Measurements from ENCODE around the gene IL1RL1. TPM values are rescaled to one million over a fixed set of nuclear protein-coding genes. Genes with fewer than 3 reads are reported as not detected.

IL1RL1 gene
- total RNA-seq, 1 donor from 2014 or later, result not detected

DNA sequence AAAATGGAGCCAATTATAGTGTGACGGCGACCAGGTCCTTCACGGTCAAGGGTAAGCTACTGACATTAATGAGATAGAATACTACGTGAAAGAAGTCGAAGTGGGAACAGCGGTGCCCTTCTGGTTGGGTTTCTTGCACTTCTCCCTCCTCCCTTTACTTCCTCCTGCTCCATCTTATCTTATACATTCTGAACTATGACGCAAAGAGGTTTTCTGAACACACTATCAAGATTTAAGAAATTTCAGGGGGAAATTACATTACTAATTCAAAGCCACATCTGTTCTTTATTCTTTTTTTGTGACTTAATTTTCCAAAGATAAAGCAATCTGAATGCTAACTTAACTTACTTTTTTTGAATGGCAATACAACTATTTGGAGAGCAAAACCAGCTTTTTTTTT, 29.4 kb downstream of the IL1RL1 start:
- ATAC-seq (ENCODE audit: low read depth) (no peak), DNase-seq (no peak)
- Mint-ChIP-seq H3K27me3 (peaks cover 3% of the 10 kb centered on the region), H3K36me3 (ENCODE audit: low read depth) (no peaks in the 10 kb centered on the region), H3K27ac (no peak overlapping the region), H3K4me1 (no peaks in the 10 kb centered on the region), H3K4me3 (no peak overlapping the region), H3K9me3 (no peaks in the 10 kb centered on the region)
- TF ChIP-seq, protein P1, sequence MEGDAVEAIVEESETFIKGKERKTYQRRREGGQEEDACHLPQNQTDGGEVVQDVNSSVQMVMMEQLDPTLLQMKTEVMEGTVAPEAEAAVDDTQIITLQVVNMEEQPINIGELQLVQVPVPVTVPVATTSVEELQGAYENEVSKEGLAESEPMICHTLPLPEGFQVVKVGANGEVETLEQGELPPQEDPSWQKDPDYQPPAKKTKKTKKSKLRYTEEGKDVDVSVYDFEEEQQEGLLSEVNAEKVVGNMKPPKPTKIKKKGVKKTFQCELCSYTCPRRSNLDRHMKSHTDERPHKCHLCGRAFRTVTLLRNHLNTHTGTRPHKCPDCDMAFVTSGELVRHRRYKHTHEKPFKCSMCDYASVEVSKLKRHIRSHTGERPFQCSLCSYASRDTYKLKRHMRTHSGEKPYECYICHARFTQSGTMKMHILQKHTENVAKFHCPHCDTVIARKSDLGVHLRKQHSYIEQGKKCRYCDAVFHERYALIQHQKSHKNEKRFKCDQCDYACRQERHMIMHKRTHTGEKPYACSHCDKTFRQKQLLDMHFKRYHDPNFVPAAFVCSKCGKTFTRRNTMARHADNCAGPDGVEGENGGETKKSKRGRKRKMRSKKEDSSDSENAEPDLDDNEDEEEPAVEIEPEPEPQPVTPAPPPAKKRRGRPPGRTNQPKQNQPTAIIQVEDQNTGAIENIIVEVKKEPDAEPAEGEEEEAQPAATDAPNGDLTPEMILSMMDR (IDR thresholded peaks at IDR 0.05), result no peak
- CTCF ChIA-PET, result no interaction called here
- intact Hi-C loops (cut with micrococcal nuclease), result no loop called here
- POLR2A ChIA-PET, result no interaction called here

DNA sequence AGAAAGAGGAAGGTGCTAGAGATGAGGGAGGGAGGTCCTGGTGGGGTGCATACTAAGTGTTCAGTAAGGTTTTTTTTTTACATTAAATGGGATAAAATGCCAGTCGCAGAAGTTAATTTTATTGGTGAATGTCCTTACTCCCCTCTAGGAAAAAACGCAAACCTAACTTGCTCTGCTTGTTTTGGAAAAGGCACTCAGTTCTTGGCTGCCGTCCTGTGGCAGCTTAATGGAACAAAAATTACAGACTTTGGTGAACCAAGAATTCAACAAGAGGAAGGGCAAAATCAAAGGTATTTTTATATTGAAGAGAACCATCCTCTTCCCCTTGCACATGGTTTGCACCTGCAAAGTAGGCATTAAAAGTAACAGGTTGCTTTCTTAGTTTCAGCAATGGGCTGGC, 31.5 kb downstream of the IL1RL1 start:
- H3K4me3 Mint-ChIP-seq, result no peak overlapping the region
- no peaks in the 10 kb centered on the region for H3K4me1 Mint-ChIP-seq
- POLR2A ChIA-PET, result no interaction called here
- no peak overlapping the region for H3K27ac Mint-ChIP-seq
- ATAC-seq (ENCODE audit: low read depth) (no peak), DNase-seq (no peak)
- TF ChIP-seq, protein P1 (IDR thresholded peaks at IDR 0.05), result no peak
- CTCF ChIA-PET, result no interaction called here
- H3K36me3 Mint-ChIP-seq (ENCODE audit: low read depth), result no peaks in the 10 kb centered on the region
- intact Hi-C loops (cut with micrococcal nuclease), result no loop called here
- peaks cover 10% of the 10 kb centered on the region for H3K27me3 Mint-ChIP-seq
- H3K9me3 Mint-ChIP-seq, result no peaks in the 10 kb centered on the region

DNA sequence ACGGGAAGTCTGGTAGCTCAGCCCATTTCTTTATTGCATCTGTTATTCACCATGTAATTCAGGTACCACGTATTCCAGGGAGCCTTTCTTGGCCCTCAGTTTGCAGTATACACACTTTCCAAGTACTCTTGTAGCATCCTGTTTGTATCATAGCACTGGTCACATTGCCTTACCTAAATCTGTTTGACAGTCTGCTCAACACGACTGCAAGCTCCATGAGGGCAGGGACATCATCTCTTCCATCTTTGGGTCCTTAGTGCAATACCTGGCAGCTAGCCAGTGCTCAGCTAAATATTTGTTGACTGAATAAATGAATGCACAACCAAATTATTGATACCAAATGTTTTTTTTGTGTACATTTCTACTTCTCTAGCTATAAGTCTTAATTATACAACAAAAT, 33.0 kb downstream of the IL1RL1 start:
- H3K4me3 Mint-ChIP-seq, result no peak overlapping the region
- H3K9me3 Mint-ChIP-seq, result no peaks in the 10 kb centered on the region
- ChIA-PET CTCF (no interaction called here), POLR2A (no interaction called here)
- H3K27me3 Mint-ChIP-seq, result peaks cover 10% of the 10 kb centered on the region
- ATAC-seq (ENCODE audit: low read depth) (no peak), DNase-seq (no peak)
- no peaks in the 10 kb centered on the region for H3K36me3 Mint-ChIP-seq (ENCODE audit: low read depth)
- no peak overlapping the region for H3K27ac Mint-ChIP-seq
- H3K4me1 Mint-ChIP-seq, result no peaks in the 10 kb centered on the region
- TF ChIP-seq, protein P1 (IDR thresholded peaks at IDR 0.05), result no peak
- intact Hi-C loops (cut with micrococcal nuclease), result no loop called here

DNA sequence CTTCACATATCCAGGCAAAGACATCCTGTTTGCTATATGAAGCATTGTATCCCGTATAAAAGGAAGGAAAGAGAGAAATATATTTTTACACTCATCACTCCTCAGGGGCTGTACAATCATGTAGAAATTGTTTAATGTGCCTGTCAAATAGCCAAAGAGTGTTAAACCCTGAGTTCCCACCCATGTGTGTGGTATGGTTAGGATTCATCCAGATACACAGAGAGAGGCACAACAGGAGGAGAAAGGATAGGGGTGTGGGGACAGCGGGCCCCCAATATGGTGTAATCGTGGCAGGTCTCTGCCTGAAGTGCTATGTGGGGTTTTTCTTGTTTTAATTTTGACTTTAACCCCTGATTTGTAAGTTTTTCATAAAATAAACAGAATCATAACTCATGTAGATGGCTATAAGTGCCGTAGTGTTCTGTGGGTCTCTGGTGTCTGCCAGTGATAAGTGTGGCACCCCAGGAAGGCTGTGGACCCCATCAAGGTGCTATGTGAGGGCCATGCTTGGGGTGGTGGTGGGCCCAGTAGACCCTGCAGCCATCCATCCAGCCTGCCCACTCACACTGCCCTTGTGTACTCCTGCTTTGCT, 34.1 kb downstream of the IL1RL1 start:
- Mint-ChIP-seq H3K4me1 (no peaks in the 10 kb centered on the region), H3K4me3 (no peak overlapping the region), H3K27ac (no peak overlapping the region), H3K9me3 (no peaks in the 10 kb centered on the region), H3K27me3 (peaks cover 10% of the 10 kb centered on the region), H3K36me3 (ENCODE audit: low read depth) (no peaks in the 10 kb centered on the region)
- TF ChIP-seq, protein P1 (IDR thresholded peaks at IDR 0.05), result no peak
- DNase-seq, result no peak
- ChIA-PET POLR2A (no interaction called here), CTCF (no interaction called here)
- intact Hi-C loops (cut with micrococcal nuclease), result no loop called here
- no peak for ATAC-seq (ENCODE audit: low read depth)

DNA sequence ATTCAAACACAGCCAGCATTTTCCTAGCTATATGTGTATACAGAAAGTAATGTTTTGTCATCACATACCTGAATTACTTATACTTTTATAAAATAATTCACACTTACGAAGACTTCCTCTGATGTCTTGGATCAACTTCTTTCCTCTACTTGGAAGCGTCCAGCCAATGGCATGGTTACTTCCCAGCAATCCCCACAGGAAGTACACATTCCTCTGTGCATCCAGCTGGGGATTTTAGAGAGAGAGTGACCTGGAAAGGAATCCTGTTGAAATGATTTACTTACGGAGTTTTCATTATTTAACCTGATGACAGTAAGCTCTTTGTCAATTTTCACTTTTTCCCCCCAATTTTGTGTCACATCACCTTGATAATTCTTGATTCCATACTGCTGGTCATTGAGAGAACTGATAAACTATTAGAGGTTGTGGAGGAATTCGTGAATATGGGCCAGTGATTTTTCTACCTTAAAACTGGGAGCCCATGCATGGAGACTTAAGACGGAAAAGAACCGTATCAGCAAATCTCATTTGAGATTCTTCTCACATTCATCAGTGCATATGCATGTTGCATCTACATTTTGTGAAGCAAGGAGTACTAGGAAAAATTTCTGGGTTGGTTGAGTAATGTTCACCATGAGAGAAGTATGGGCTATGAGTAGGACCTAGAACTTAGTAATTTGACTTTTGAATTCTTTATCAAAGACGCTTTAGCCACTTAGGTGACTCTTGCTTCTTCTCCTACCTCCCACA, 35.2 kb downstream of the IL1RL1 start:
- Mint-ChIP-seq H3K9me3 (no peaks in the 10 kb centered on the region), H3K27ac (no peak overlapping the region), H3K4me1 (no peaks in the 10 kb centered on the region), H3K4me3 (no peak overlapping the region), H3K36me3 (ENCODE audit: low read depth) (no peaks in the 10 kb centered on the region), H3K27me3 (peaks cover 10% of the 10 kb centered on the region)
- ATAC-seq (ENCODE audit: low read depth), result no peak
- TF ChIP-seq, protein P1 (IDR thresholded peaks at IDR 0.05), result no peak
- intact Hi-C loops (cut with micrococcal nuclease), result no loop called here
- DNase-seq, result no peak
- CTCF ChIA-PET, result interaction anchor here (1.2 kb wide), 1 partner anchor 106 kb away, joined by 3 read pairs; no protein-coding TSS in a partner anchor
- POLR2A ChIA-PET, result no interaction called here

Measured in activated B cell treated with CpG ODN at 0.5 μM for 24 hours (primary cell).